ENCODE data around the gene TNFRSF1B.

The TNFRSF1B gene

DNA sequence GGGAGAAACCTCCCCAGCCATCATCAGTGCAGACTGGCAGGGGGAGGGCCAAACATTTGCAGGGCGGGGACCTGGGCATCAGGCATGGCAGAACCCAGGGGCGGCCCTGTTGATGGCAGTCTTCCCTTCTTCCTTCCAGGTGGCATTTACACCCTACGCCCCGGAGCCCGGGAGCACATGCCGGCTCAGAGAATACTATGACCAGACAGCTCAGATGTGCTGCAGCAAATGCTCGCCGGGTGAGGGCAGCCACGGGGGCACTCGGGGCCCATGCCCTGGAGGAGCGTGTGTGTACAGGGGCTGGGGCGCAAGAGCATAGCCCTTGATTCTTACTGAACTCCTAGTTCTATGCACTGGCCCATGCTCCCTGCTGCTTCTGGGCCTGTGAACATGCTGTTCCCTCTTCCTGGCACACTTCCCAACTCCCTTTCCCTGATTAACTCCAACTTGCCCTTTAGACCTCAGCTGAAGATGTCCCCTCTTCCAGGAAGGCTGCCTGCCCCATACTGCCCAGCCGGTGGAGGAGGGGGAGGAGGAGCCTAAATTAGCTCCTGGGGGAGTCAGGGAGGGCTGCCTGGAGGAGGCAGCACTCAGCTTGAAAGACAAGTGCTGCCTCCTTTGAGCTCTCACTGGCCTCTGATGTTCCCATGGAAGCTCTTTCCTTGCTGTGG is 22.0 kb downstream of the TNFRSF1B start:
- no peak for DNase-seq (ENCODE audit: low read depth in 2 of 3, low spot score in 1 of 3)

DNA sequence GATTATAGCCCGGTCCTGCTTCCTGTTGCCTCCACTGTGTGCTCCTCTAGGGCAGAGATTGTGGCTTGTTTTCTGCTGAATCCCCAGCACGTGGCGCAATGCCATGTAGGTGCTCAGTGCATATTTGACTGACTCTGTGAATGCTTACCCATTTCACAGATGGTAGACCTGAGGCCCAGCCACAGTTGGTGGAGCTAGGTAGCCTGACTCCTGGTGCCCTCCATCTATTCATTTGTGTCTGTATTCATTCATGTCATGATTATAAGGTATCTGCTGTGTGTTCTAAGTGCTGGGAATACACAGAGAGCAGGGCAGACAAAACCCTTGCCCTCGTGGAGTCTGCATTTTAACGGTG is 22.5 kb downstream of the TNFRSF1B start:
- no peak for DNase-seq (ENCODE audit: low read depth in 2 of 3, low spot score in 1 of 3)

DNA sequence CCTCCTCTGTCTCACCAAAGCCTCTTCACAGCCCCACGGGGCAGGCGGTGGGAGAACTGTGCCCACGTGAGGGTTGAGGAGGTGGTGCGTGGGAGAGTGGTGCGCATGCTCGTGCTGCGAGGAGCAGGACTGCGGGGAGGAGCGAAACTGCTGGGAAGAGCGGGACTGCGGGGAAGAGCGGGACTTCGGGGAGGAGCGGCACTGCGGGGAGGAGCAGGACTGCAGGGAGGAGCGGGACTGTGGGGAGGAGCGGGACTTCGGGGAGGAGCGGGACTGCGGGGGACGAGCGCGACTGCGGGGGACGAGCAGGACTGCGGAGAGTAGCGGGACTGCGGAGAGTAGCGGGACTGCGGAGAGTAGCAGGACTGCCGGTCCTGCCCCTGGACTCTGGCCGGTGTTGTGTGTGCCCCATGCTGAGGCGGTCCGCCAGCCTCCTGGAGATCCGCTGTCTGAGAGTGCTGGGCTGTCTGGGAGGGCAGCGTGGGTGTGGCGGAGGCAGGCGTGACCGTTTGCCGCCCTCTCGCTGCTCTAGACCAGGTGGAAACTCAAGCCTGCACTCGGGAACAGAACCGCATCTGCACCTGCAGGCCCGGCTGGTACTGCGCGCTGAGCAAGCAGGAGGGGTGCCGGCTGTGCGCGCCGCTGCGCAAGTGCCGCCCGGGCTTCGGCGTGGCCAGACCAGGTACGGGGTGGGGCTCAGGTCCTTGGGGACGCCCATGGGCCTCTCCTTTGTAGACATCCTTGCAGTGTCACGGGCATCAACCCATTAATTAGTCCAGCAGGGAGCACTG is 24.6 kb downstream of the TNFRSF1B start:
- no peak for DNase-seq (ENCODE audit: low read depth in 2 of 3, low spot score in 1 of 3)

DNA sequence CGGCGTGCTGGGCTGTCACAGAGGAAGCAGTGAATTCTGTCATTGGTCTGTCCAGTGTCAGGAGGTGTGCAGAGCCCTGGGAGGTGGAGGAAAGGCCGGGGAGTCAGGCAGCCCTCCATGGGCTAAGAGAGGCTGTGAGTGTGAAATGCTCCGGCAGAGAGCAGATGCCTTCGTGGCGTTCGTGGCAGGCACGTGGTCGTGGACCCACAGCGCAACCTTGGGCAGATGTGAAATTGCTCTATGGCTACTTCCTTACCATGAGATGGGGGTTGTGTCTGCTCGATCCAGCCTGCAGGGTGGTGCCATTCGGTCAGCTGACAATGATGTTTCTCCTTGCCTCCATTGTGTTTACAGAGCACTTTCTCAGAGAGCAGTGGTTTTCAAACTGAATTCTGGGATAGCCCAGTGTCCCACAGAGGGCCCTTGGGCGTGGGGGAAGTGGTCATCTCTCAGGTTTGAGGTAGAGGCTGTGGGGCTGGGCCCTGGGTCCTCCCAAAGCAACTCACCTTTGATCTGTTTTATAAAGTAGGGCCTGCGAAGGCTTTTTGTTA is 27.9 kb downstream of the TNFRSF1B start:
- no peak for DNase-seq (ENCODE audit: low read depth in 2 of 3, low spot score in 1 of 3)

DNA sequence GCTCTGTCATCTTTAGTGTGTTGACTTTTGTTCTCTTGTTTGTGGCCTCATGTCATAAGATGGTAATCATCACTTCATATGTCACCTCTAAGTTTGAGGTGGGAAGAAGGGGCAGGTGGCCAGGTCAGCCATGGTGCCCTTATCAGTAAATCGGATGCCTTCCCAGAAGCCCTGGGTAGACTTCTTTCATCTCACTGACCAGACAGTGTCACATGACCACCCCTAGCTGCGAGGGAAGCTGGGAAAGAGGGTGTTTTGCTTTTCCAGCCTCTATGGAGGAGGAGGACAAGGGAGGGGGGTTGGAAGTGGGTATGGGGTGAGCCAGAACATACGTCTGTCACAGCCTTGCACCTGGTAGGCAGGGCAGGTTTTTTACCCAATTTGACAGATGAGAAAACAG is 28.6 kb downstream of the TNFRSF1B start:
- no peak for DNase-seq (ENCODE audit: low read depth in 2 of 3, low spot score in 1 of 3)

DNA sequence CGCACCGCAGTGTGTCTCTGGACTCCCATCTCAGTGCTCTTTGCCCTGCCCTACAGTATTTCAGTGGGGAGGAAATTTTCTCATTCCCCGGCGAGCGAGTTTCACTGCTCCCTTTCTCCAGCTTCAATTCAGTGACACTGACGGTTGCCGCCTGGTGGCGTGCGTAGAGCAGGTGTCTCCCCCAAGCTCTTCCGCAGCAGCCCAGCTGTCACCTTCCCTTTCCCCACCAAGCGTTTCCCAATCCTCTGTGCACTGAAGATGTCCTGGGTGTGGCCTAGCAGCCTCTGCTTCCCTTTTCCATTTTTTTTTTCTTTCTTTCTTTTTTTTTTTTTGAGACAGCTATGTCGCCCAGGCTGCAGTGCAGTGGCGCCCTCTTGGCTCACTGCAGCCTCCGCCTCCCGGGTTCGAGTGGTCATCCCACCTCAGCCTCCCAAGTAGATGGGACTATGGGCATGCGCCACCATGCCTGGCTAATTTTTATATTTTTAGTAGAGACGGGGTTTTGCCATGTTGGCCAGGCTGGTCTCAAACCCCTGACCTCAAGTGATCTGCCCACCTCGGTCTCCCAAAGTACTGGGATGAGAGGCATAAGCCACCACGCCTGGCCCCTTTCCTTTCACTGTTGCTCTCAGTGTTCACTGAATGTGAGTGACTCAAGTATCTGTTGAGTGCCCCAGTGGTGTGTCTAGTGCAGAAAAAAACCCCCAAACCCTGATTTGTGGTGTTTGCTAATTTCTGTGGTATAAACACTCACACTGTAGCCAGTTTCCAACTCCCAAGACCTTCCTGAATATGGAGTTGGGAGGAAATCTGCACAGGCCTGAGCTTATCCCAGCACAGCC is 30.1 kb downstream of the TNFRSF1B start:
- no peak for DNase-seq (ENCODE audit: low read depth in 2 of 3, low spot score in 1 of 3)

DNA sequence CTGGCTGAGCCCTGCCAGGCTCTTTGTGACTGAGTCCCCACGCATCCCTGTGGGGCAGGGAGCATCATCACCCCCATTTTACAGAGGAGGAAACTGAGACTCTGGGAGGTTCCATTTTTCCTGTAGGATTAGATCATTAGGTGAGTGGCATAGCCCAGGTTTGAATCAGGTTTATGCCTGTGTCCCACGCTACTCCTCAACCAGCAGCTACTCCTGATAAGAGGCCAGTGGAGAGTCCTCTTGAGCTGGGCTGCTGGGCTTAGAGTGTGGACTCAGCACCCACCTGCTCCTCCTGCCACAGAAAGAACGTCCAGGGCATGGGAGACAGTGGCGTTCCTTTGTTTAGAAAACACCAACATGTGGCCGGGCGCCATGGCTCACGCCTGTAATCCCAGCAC is 30.7 kb downstream of the TNFRSF1B start:
- no peak for DNase-seq (ENCODE audit: low read depth in 2 of 3, low spot score in 1 of 3)

DNA sequence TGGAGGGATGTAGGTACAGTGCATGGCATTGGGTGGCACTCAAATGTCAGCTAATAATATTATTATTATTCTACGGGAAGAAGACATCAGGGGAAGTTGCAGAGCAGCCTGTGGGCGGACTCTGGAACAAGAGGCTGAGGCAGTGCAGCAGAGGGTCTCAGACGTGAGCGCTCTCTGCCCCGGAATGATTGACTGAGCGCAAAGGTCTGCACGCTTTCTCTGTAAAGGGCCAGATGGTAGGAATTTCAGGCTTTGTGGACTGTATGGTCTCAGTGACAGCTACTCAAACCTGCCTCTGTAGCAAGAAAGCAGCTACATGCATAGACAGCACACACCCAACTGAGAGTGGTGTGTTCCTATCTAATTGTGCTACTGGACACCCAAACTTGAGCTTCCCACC is 33.4 kb downstream of the TNFRSF1B start:
- DNase-seq (ENCODE audit: low read depth in 2 of 3, low spot score in 1 of 3), result no peak

DNA sequence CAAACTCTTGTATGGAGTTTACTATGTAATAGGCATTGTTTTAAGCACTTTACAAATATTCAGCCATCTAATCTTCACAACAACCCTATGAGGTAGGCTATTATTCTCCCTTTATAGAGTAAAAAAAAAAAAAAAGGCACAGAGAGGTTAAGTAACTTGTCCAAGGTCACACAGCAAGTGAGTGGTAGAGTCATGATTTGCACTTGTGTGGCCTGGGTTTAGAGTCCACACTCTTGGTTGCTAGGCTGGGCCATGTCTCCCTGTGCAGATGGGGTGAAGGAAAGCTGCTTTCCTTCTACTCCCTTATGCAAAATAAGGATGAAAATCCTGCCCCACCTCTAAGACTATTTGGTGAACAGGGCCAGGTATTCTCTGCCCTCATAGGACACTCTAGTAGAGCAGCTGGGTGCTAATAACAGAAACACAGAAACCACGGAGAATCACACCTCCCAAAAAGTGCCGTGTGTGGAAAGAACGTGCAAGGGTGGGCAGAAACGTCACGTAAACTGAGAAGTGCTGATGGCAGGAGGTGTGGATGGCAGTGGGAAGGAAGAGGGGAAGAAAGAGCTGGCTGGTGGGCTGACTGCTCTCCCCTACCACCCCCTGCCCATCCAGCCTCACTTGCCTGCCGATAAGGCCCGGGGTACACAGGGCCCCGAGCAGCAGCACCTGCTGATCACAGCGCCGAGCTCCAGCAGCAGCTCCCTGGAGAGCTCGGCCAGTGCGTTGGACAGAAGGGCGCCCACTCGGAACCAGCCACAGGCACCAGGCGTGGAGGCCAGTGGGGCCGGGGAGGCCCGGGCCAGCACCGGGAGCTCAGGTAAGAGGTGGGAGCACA is 34.8 kb downstream of the TNFRSF1B start:
- no peak for DNase-seq (ENCODE audit: low read depth in 2 of 3, low spot score in 1 of 3)

DNA sequence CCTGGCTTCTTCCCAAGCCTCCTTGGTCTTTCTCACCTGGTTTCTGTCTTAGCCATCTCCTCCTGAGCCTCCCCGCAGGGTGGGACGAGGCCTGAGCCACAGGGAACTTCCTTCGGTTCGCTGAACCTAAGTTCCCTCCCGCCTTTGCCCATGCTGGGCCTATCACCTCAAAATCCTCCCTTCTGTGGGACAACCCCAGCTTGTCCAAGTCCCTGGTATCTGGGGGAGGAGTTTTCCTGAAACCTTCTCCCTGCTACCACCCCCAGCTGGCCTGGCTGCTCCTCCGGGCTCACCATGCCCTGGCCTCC is 35.4 kb downstream of the TNFRSF1B start:
- no peak for DNase-seq (ENCODE audit: low read depth in 2 of 3, low spot score in 1 of 3)

DNA sequence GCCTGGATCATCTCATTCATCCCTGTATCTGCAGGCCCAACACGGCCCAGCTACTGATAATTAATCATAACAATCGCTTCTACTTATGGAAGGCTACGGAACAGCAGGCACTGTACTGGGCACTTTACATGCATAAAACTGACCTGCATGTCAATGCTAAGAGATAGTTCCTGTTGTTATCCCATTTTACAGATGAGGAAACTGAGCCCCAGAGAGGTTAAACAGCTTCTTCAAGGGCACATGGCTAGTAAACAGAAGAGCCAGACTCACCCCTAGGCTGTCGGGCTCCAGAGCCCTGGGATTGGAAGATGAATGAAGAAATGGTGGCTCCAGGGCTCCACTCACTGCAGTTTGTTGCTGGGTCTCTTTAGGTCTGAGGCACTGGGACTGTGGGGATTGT is 35.8 kb downstream of the TNFRSF1B start:
- no peak for DNase-seq (ENCODE audit: low read depth in 2 of 3, low spot score in 1 of 3)

DNA sequence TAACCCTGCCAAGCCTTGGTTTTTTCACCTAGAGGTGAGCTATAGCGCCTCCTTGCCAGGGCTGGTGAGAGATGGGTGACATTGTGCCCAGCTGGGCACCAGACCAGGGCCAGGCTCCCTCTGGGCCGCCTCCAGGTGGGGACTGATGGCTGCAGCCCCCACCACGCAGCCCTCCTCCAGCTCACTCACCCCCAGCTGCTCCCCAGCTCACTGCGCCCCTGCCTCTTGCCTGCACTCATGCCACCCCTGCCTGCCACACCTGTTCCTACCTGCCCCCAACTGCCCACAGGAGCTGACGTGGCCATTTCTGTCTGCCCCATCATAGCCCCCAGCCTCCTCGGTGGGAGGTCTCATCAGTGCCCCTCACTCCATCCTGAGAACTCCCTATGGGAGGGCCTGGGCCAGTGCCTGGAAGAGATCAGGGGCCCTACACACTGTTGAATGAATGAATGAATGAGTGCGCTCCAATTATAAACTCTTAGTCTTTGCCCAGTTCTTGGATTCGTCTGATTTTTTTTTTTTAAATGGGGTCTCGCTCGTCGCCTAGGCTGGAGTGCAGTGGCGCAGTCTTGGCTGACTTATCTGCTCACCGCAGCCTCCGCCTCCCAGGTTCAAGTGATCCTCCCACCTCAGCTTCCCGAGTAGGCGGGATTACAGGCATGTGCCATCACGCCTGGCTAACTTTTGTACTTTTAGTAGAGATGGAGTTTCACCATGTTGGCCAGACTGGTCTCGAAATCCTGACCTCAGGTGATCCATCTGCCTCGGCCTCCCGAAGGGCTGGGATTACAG is 36.6 kb downstream of the TNFRSF1B start:
- no peak for DNase-seq (ENCODE audit: low read depth in 2 of 3, low spot score in 1 of 3)

DNA sequence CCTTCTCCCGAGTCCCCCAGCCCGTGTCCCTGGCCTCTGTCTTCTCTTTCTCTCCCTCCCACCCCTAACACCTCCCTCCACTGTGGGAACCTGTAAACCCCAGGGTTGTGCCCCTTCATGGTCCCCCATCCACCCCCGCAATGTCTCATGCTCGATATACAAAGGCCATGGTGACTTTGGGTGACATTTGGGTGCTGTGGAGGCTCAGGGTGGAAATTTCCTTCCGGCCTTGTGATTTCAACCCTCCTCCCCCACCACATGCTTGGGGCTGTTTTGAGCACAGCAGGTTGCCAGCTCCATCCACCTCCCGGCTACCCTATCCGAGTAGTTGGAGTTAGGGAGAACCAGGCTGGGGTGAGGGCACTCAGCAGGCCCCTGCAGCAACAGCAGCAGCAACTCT is 37.3 kb downstream of the TNFRSF1B start:
- peak; percentile 34 to 54 (median 48) for DNase-seq (ENCODE audit: low read depth in 2 of 3, low spot score in 1 of 3)

DNA sequence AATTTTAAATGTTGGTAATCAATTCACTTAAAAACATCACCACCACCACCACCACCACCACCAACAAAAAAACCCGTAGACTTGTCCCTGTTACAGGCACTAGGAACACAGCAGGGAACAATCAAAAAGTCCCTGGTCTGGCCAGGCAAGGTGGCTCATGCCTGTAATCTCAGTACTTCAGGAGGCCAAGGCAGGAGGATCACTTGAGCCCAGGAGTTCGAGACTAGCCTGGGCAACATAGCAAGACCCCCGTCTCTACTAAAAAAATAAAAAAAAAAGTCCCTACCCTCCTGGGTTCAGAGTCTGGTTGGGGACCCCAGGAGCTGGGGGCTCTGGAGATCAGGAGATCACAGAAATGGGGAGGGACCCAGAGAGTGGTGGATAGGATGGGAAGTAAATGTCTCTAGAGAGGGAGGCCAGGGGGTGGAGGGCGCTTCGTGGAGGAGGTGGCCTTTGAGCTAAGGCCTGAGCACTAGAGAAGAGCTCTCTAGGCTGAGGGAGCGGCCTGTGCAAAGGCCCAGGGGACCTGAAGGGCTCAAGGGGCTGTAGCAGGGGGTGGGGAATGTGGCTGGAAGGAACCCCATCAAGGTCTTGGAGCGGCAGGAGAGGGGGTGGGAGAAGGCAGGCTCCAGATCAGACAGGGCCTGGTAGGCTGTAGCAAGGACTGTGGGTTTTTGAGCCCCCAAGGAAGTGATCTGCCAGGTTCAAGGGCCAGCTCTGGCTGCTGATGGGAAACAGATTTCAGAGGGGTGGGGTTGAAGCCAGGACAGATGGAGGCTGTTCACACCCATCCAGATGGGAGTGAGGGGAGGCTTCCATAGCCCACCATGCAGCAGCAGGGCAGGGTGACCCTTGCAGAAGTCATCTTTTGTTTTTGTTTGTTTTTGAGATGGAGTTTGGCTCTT is 38.2 kb downstream of the TNFRSF1B start:
- no peak for DNase-seq (ENCODE audit: low read depth in 2 of 3, low spot score in 1 of 3)

DNA sequence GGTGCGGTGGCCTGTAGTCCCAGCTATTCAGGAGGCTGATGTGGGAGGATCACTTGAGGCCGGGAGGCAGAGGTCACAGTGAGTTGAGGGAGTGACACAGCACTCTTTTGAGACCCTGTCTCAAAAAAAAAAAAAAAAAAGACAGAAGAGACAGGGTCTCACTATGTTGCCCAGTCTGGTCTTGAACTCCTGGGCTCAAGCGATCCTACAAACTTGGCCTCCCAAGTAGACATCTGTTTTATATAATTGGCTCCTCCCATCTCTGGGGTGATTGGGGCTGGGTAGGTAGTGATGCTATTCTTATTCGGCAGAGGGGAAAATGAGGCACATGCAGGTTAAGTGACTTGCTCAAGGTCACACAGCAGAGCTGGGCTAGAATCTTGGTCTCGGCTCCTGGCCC is 39.4 kb downstream of the TNFRSF1B start:
- no peak for DNase-seq (ENCODE audit: low read depth in 2 of 3, low spot score in 1 of 3)

DNA sequence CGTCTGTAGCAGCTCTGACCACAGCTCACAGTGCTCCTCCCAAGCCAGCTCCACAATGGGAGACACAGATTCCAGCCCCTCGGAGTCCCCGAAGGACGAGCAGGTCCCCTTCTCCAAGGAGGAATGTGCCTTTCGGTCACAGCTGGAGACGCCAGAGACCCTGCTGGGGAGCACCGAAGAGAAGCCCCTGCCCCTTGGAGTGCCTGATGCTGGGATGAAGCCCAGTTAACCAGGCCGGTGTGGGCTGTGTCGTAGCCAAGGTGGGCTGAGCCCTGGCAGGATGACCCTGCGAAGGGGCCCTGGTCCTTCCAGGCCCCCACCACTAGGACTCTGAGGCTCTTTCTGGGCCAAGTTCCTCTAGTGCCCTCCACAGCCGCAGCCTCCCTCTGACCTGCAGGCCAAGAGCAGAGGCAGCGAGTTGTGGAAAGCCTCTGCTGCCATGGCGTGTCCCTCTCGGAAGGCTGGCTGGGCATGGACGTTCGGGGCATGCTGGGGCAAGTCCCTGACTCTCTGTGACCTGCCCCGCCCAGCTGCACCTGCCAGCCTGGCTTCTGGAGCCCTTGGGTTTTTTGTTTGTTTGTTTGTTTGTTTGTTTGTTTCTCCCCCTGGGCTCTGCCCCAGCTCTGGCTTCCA is 40.1 kb downstream of the TNFRSF1B start:
- no peak for DNase-seq (ENCODE audit: low read depth in 2 of 3, low spot score in 1 of 3)

DNA sequence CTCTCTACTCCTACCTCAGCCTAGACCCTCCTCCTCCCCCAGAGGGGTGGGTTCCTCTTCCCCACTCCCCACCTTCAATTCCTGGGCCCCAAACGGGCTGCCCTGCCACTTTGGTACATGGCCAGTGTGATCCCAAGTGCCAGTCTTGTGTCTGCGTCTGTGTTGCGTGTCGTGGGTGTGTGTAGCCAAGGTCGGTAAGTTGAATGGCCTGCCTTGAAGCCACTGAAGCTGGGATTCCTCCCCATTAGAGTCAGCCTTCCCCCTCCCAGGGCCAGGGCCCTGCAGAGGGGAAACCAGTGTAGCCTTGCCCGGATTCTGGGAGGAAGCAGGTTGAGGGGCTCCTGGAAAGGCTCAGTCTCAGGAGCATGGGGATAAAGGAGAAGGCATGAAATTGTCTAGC is 41.5 kb downstream of the TNFRSF1B start:
- no peak for DNase-seq (ENCODE audit: low read depth in 2 of 3, low spot score in 1 of 3)

DNA sequence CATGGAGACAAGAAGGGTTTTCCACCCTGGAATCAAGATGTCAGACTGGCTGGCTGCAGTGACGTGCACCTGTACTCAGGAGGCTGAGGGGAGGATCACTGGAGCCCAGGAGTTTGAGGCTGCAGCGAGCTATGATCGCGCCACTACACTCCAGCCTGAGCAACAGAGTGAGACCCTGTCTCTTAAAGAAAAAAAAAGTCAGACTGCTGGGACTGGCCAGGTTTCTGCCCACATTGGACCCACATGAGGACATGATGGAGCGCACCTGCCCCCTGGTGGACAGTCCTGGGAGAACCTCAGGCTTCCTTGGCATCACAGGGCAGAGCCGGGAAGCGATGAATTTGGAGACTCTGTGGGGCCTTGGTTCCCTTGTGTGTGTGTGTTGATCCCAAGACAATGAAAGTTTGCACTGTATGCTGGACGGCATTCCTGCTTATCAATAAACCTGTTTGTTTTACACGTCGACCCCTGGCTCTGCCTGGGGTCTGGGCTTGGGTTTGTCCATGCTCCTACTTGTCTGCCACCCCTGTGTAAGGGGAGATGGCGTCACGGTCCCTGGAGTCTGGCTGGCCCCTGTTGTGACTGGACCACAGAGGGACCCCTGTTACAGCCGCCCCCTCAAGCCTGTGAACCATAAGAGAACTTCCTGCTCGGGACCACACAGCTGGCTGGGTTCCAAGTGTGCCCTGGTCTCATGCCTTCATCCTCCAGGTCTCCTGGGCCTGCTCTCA is 42.1 kb downstream of the TNFRSF1B start:
- peak; percentile 80 to 93 (median 81) for DNase-seq (ENCODE audit: low read depth in 2 of 3, low spot score in 1 of 3)

Measured in stimulated activated CD4-positive, alpha-beta T cell treated with anti-CD3 and anti-CD28 coated beads, Interleukin-12 subunit alpha, Interleukin-12 subunit beta, amount 100 ng/mL, for 48 hours (primary cell).